ENCODE measurements around the gene POLR2F.

Gene POLR2F

GRCh38 chr22:37917874-37918548 is 35.5 kb upstream of the POLR2F start:
- in situ Hi-C loops (cut with HindIII; ENCODE audit: low sequenced_read_pairs): no loop called here
- TF ChIP-seq CTCF (IDR thresholded peaks at IDR 0.05; ENCODE audit: low read depth, low read length, missing control alignments): no peak
- H3K4me3 ChIP-seq (ENCODE audit: low read depth, low read length): no peak overlapping the region
- no peak for DNase-seq (ENCODE audit: low read depth)

GRCh38 chr22:37918580-37919270 is 34.8 kb upstream of the POLR2F start:
- DNase-seq (ENCODE audit: low read depth): no peak
- no peak overlapping the region for H3K4me3 ChIP-seq (ENCODE audit: low read depth, low read length)
- in situ Hi-C loops (cut with HindIII; ENCODE audit: low sequenced_read_pairs): no loop called here
- TF ChIP-seq CTCF (IDR thresholded peaks at IDR 0.05; ENCODE audit: low read depth, low read length, missing control alignments): no peak

- no peak for TF ChIP-seq CTCF (IDR thresholded peaks at IDR 0.05; ENCODE audit: low read depth, low read length, missing control alignments)
- in situ Hi-C loops (cut with HindIII; ENCODE audit: low sequenced_read_pairs): no loop called here
- DNase-seq (ENCODE audit: low read depth): no peak
- H3K4me3 ChIP-seq (ENCODE audit: low read depth, low read length): no peak overlapping the region
Observed at GRCh38 chr22:37920126-37920525, 33.4 kb upstream of the POLR2F start.

GRCh38 chr22:37922191-37922590 is 31.3 kb upstream of the POLR2F start:
- TF ChIP-seq CTCF (IDR thresholded peaks at IDR 0.05; ENCODE audit: low read depth, low read length, missing control alignments): no peak
- DNase-seq (ENCODE audit: low read depth): no peak
- H3K4me3 ChIP-seq (ENCODE audit: low read depth, low read length): no peak overlapping the region
- in situ Hi-C loops (cut with HindIII; ENCODE audit: low sequenced_read_pairs): no loop called here

GRCh38 chr22:37923927-37924326 is 29.6 kb upstream of the POLR2F start:
- in situ Hi-C loops (cut with HindIII; ENCODE audit: low sequenced_read_pairs): no loop called here
- no peak for TF ChIP-seq CTCF (IDR thresholded peaks at IDR 0.05; ENCODE audit: low read depth, low read length, missing control alignments)
- no peak for DNase-seq (ENCODE audit: low read depth)
- H3K4me3 ChIP-seq (ENCODE audit: low read depth, low read length): no peak overlapping the region

GRCh38 chr22:37924386-37925065 is 29.0 kb upstream of the POLR2F start:
- H3K4me3 ChIP-seq (ENCODE audit: low read depth, low read length): no peak overlapping the region
- no peak for DNase-seq (ENCODE audit: low read depth)
- in situ Hi-C loops (cut with HindIII; ENCODE audit: low sequenced_read_pairs): no loop called here
- no peak for TF ChIP-seq CTCF (IDR thresholded peaks at IDR 0.05; ENCODE audit: low read depth, low read length, missing control alignments)
